OCI-LY1 (cell line): ENCODE measurements around the gene NOS3.

Experiments used
- CTCF ChIP-seq: fragments of 200-600 bp; sonication (generic), shearing (Covaris generic); IDR thresholded peaks from 2 replicates; pipeline ENCODE4 v1.5.1; 2017; ENCODE audit warnings: mild to moderate bottlenecking, antibody characterized with exemption, low read length, moderate library complexity, mixed read lengths
- EZH2 ChIP-seq: fragments of 200-600 bp; sonication (generic), shearing (Covaris generic); IDR thresholded peaks from 2 replicates; pipeline ENCODE4 v1.8.0; 2017; ENCODE audit warnings: borderline replicate concordance, mixed run types, mild to moderate bottlenecking, antibody characterized with exemption, low read length, moderate library complexity, mixed read lengths

- TF ChIP-seq CTCF (no peak), EZH2 (no peak)
Measured at GRCh38 chr7:150993511-150993910, 2.7 kb downstream of the NOS3 start.
